HAP-1 (cell line): ENCODE results near the gene EBF4.
"Not testable (repeated sequence)": the region's sequence is repeated elsewhere in the genome, so short reads cannot be mapped to it uniquely, and the experiment has no call there.

Experiments
- DNase-seq, 2 experiments: peaks; one replicate each; pipeline ENCODE4 v3.0.0-alpha.2; 2016 to 2020; ENCODE audit warnings: low spot score in 2 of 2
- H3K27me3 ChIP-seq: fragments of 250-450 bp; sonication (Bioruptor Pico); 2 replicates; pipeline ENCODE4 v1.5.1; 2020; ENCODE audit warnings: low read depth, mild to moderate bottlenecking, moderate library complexity
- H3K36me3 ChIP-seq: fragments of 250-450 bp; sonication (Bioruptor Pico); replicated peaks from 2 replicates; pipeline ENCODE4 v1.5.1; 2020; ENCODE audit warnings: mild to moderate bottlenecking
- H3K4me1 ChIP-seq: fragments of 250-450 bp; sonication (Bioruptor Pico); 2 replicates; pipeline ENCODE4 v1.5.1; 2020; ENCODE audit warnings: mild to moderate bottlenecking
- H3K4me3 ChIP-seq: fragments of 250-450 bp; sonication (Bioruptor Pico); 2 replicates; pipeline ENCODE4 v1.5.1; 2020; ENCODE audit warnings: mild to moderate bottlenecking, moderate library complexity
- H3K9me3 ChIP-seq: fragments of 250-450 bp; sonication (Bioruptor Pico); 2 replicates; pipeline ENCODE4 v1.5.1; 2020; ENCODE audit warnings: mild to moderate bottlenecking, moderate library complexity
- in situ Hi-C: fragments of 300-500 bp; cut with MboI; formaldehyde crosslinking; loops from 3 replicates; pipeline ENCODE4 v1.14.3; 2020; ENCODE audit warnings: low sequenced_read_pairs, inconsistent platforms, mixed read lengths

The EBF4 gene

DNA sequence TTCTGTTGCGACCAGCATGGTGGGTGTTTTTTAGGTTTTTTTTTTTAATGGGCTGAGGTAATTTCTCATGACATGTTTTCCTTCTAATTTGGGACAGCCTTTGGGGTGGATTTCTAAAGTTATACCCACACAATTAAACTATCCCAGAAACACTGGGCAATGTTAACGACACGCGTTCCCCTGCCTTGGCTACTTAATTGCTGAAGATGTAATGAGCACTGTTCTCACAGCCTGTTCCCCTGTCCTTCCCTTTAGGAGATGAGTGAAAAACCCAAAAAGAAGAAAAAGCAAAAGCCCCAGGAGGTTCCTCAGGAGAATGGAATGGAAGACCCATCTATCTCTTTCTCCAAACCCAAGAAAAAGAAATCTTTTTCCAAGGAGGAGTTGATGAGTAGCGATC lies 34.9 kb upstream of the EBF4 start:
- H3K4me1 ChIP-seq: peaks cover 10% of the 10 kb centered on the region
- H3K36me3 ChIP-seq: peaks cover 92% of the 10 kb centered on the region
- H3K9me3 ChIP-seq: no peaks in the 10 kb centered on the region
- in situ Hi-C loops: no loop called here
- no peak for DNase-seq
- no peaks in the 10 kb centered on the region for H3K27me3 ChIP-seq
- H3K4me3 ChIP-seq: no peak overlapping the region

DNA sequence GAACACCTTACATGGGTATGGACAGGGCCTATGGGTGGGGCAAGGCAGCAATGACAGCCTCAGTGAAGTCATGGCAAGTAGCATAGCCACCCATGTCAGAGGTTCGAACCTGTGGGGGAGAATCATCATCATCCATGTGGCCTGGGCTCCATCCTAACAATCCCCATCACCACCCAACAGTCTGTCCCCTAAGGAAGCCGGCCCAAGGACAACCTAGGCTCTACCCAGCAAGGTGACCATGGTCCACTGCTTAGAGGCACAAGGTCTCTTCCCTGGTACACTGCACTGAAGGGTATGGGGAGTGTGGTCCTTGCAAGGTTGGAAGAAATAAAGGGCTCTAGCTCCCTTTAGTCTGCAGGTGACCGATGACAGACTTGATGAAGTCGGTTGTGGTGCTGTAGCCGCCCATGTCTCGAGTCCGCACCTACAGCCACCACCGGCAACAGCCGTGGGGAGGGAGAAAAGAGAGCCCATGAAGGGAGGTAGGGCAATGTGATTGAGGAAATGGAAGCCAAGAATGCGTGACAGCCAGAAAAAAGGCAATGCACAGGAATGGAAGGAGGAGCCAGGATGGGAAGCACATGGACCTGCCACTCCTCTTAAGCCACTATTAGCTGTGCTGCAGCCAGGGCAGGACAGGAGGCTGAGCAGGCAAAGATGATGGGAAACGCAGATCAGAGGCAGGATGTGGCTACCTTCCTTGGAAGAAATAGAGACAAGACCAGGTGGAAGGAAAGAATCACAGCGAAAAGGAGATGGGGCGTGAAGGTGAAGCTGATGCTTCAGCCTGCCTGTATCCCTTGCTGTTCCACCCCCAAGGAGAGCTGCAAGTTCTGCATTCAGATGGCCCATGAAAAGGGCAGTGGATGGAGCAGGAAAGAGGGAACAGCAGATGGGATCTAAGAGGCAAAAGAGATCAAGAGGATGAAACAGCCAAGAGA lies 33.9 kb upstream of the EBF4 start:
- in situ Hi-C loops: no loop called here
- DNase-seq: peak; percentile 32 to 50
- H3K4me3 ChIP-seq: no peak overlapping the region
- H3K36me3 ChIP-seq: peaks cover 83% of the 10 kb centered on the region
- peaks cover 14% of the 10 kb centered on the region for H3K4me1 ChIP-seq
- H3K9me3 ChIP-seq: no peaks in the 10 kb centered on the region
- H3K27me3 ChIP-seq: no peaks in the 10 kb centered on the region

DNA sequence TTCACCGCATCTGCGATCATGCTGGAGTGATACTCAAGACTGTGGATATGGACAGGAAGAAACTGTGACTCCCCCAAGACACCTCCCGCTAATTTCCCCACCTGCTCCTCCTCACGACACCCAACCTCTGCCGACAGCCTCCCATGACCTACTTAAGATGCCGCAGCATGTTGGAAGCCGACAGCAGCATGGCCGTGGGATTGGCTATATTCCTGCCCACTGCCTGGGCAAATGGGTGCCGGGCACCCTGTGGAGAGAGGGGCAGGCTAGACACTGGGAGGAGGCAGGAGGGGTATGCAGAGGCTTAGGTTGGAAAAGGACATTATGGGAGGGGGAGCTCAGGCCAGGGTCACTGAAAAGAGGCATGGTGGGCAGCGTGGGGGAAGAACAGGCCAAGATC lies 33.0 kb upstream of the EBF4 start:
- Histone ChIP-seq H3K4me1 (peaks cover 11% of the 10 kb centered on the region), H3K27me3 (no peaks in the 10 kb centered on the region), H3K4me3 (no peak overlapping the region), H3K9me3 (no peaks in the 10 kb centered on the region), H3K36me3 (peaks cover 75% of the 10 kb centered on the region)
- in situ Hi-C loops: no loop called here
- DNase-seq: peak in 1 of 2 experiments; percentile 15

DNA sequence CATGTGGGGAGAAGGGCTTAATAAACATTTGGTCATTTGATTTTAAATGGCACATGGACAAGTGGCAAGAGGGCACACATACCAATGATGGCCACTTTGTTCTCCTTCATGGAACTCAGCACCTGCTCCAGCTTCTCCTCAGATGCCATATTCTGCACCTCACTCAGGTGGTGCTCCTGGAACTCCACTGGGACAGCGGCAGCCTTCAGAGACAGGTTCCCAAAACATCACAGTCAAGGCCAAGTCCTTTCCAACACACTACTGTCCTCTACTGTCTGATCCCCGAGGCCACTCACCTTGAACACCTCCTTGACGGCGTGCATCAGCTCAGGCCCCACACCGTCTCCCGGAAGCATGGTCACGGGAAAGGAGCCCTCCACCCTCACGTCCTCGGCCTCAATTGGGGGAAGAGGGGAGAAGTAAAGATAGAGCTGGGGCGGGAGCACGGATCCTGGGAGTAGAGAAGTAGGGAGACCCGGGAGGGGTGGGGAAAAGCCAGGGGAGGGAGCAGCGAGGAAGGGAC lies 29.2 kb upstream of the EBF4 start:
- Histone ChIP-seq H3K4me1 (peaks cover 10% of the 10 kb centered on the region), H3K4me3 (peak overlapping the region; percentile 82), H3K9me3 (no peaks in the 10 kb centered on the region), H3K36me3 (peaks cover 36% of the 10 kb centered on the region), H3K27me3 (0 out of 2 replicates have a peak, but pooled peaks cover 3% of the 10 kb centered on the region)
- in situ Hi-C loops: no loop called here
- no peak for DNase-seq

DNA sequence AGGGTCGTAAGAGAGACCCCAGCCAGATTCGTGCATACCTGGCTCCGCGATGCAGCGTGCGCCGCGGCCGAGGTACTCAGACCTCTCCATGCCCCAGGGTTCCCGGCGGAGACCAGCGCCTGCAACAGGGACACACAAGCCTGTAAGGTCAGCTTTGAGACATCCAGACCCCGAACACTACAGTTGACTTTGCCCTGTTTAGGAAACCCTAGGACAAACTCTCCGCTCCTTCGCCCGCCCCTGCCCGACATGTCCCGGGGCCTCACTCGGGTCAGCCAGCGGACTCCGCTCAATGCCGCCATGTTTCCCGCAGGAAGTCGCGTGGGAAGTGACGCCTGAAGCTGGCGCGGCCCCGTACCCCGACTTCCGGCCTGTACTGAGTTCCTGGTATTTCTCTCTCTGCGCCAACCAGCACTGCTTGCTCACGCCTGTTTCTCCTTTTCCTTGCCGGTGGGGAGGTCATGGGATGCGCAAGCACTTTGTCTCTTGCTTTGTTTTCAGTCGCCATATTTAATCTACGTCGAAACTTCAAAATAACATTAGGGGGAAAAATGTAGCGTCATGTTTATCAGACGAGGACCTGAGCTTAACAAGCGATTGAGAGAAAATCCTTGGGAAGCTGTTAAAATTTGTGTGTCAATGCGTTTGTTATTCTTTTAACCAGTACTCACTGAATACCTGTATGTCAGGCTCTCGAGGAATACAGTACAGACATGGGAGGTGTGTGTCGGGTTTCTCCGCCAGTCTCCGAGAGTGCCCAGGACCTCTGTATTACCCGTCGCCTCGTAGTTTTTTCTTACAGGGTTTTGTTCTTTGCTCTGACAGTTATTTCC lies 28.5 kb upstream of the EBF4 start, which contains the start of gene IDH3B:
Gene IDH3B, minus strand, starts transcription at position 330 of the 833 bp plus-strand sequence. Its CDS starts 28 bp downstream, at position 302.
- Histone ChIP-seq H3K4me3 (peak within 1 kb of the TSS; percentile 82), H3K36me3 (peaks cover 29% of the 10 kb centered on the region), H3K4me1 (peaks cover 10% of the 10 kb centered on the region), H3K9me3 (no peaks in the 10 kb centered on the region), H3K27me3 (peaks cover 3% of the 10 kb centered on the region; the same call in 1 of the 2 replicates)
- peak; percentile 86 to 90 for DNase-seq
- in situ Hi-C loops: no loop called here

DNA sequence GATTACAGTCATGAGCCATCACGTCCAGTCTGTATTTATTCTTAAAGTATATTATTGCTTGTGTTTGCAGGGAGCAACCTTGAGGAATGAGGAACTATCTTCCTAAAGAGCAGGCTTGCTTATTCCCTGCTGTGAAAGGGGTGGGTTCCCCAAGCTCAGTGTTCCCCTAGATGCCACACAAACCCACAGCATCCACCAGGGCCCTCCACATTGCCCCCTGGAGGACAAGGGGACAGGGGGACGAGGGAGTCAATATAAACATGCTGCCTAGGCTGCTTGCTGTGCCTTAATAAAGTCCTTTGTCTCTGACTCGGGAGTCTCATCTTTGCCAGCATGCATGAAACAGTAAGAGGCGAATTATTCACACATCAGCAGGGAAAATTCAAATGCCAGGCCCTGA lies 20.6 kb upstream of the EBF4 start:
- Histone ChIP-seq H3K9me3 (no peaks in the 10 kb centered on the region), H3K4me1 (no peaks in the 10 kb centered on the region), H3K4me3 (no peak overlapping the region), H3K27me3 (peaks cover 3% of the 10 kb centered on the region; the same call in 1 of the 2 replicates), H3K36me3 (no peaks in the 10 kb centered on the region)
- in situ Hi-C loops: no loop called here
- peak in 1 of 2 experiments; percentile 27 for DNase-seq

DNA sequence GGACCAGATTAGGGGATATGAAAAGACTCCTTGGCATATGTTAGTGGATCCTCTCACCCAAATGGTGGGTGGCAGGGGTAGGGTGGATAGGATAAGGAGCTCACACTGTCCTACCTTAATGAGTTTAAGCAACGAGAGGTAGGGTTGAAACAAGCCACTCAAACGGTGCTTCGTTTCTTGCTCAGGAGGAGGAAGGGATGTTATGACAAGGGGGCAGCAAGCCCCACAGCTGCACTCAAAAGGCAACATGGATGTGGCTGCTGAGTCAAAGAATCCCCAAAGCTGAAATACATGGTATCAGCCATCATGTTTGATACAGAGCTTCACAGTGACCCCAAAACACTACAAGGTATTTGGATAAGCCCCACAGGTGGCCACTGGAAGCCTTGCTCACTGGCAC lies 20.1 kb upstream of the EBF4 start:
- in situ Hi-C loops: no loop called here
- Histone ChIP-seq H3K4me3 (no peak overlapping the region), H3K27me3 (peaks cover 3% of the 10 kb centered on the region; the same call in 1 of the 2 replicates), H3K4me1 (no peaks in the 10 kb centered on the region), H3K36me3 (no peaks in the 10 kb centered on the region), H3K9me3 (no peaks in the 10 kb centered on the region)
- DNase-seq: no peak

DNA sequence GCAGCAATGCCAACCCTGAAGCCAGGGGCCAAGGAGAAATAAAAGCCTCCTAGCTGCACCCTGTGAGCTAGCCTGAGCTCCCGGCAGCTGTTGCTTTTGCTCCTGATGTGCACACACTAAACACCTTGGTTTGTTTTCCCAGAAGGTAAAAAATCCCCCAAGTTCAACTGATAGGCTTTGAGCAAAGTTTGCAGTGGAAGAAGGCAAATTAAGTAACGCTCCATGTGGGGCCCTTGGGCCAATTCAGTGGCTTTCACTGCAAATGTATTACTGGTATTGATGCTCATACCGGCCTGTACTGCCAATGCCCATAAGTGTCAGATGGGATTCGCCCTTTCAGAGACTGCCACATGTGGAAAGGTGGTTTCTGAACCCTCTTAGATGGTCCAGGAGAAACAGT lies 19.1 kb upstream of the EBF4 start:
- no peaks in the 10 kb centered on the region for H3K9me3 ChIP-seq
- no peaks in the 10 kb centered on the region for H3K36me3 ChIP-seq
- H3K4me3 ChIP-seq: no peak overlapping the region
- DNase-seq: no peak
- H3K4me1 ChIP-seq: no peaks in the 10 kb centered on the region
- no peaks in the 10 kb centered on the region; the same call in 1 of the 2 replicates for H3K27me3 ChIP-seq
- in situ Hi-C loops: no loop called here

DNA sequence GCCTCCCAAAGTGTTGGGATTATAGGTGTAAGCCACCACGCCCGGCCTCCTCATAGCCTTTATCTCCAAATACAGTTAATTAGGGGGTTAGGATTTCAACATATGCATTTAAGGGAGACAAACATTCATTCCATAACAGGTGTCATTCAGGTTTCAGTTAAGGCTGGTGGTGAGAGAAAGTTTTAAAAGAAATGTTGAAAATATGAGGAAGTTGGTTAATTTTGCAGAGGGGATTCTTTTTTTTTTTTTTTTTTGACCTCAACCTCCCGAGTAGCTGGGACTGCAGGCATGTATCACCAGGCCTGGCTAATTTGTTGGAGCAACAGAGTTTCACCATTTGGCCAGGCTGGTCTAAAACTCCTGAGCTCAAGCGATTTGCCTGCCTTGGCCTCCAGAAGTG lies 12.5 kb upstream of the EBF4 start:
- in situ Hi-C loops: no loop called here
- Histone ChIP-seq H3K4me1 (no peaks in the 10 kb centered on the region), H3K36me3 (no peaks in the 10 kb centered on the region), H3K27me3 (peaks cover 8% of the 10 kb centered on the region; the same call in 1 of the 2 replicates), H3K9me3 (no peaks in the 10 kb centered on the region), H3K4me3 (no peak overlapping the region)
- DNase-seq: no peak

DNA sequence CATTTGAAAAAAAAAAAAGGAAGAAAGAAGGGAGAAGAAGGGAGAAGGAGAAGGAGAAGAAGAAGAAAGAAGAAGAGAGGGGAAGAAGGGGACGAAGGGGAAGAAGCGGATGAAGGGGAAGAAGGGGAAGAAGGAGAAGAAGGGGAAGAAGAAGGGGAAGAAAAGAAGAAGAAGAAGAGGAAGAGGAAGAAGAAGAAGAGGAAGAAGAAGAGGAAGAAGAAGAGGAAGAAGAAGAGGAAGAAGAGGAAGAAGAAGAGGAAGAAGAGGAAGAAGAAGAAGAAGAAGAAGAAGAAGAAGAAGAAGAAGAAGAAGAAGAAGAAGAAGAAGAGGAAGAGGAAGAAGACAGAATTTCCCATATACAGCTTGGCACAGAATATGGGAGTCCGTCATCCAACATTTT lies 10.5 kb upstream of the EBF4 start:
- DNase-seq, H3K36me3 ChIP-seq, H3K27me3 ChIP-seq, H3K4me1 ChIP-seq, in situ Hi-C loops, H3K9me3 ChIP-seq, H3K4me3 ChIP-seq: not testable (repeated sequence)

DNA sequence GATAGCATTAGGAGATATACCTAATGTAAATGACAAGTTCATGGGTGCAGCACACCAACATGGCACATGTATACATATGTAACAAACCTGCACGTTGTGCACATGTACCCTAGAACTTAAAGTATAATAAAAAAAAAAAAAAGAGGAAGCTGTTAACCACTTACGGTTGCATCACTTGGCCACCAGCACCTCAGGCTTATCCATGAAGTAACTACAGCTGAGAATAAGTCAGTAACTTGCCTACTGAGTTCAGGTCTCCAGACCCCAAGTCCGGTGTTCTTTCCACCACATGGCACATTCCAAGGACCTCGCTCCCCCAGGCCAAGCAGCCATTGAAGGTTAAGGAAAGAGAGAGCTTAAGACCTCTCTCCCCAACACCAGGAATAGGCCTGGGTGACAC lies 7.8 kb upstream of the EBF4 start:
- DNase-seq, H3K9me3 ChIP-seq, H3K36me3 ChIP-seq, H3K27me3 ChIP-seq, in situ Hi-C loops, H3K4me3 ChIP-seq, H3K4me1 ChIP-seq: not testable (repeated sequence)

DNA sequence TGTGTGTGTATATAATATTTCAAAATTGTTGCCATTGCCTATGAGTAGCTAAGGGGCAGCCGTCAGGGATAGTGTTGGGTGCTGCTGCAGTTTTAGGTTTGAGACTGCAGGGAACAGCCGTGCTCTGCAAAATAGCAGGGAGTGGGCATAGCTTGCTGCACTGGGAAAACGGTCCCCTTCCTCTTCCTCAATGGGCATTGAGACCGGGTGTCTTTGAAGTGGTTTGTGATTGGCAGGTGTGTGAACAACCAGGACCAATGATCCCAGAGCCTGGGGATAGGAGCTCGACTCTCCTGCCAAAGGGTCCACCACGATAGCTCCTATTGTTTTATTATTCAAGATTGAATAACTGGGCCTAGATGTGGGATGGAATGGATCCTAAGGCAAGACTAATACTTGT lies 5.1 kb upstream of the EBF4 start:
- Histone ChIP-seq H3K27me3 (peaks cover 6% of the 10 kb centered on the region), H3K4me1 (peaks cover 5% of the 10 kb centered on the region; the same call in 1 of the 2 replicates), H3K4me3 (no peak overlapping the region), H3K9me3 (no peaks in the 10 kb centered on the region), H3K36me3 (no peaks in the 10 kb centered on the region)
- no peak for DNase-seq
- in situ Hi-C loops: no loop called here

DNA sequence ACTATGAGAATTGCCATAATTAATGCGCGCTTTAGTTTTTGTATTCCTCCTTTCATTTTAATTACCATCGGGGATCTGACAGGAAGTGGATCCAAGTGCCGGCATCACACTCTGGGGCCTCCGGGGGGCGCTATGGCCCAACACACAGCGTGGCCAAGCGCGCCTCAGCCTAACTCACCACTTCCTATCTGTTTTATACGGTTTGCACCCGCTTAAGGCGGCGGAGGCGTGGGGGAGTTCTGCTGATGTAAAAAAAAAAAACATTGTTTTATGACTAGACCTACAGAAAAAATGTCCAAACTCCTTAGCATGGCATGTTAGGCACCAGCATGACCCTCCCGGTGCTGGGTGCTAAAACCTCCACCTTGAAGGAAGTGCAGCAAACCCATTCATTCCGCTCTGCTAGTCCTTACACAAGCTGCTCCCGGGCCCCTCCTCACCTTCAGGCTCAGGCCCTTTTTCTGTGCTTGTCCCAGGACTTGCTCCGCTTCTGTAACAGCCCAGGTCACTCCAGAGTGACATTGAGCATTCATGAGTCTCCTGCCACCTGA lies 4.5 kb upstream of the EBF4 start:
- in situ Hi-C loops: no loop called here
- H3K4me3 ChIP-seq: no peak overlapping the region
- DNase-seq: peak; percentile 23 to 74
- no peaks in the 10 kb centered on the region for H3K9me3 ChIP-seq
- H3K36me3 ChIP-seq: no peaks in the 10 kb centered on the region
- peaks cover 5% of the 10 kb centered on the region; the same call in 1 of the 2 replicates for H3K4me1 ChIP-seq
- peaks cover 5% of the 10 kb centered on the region for H3K27me3 ChIP-seq
